GM13976 (cell line): ENCODE data around the gene SPDYE16.
"Not testable (repeated sequence)": the region's sequence is repeated elsewhere in the genome, so short reads cannot be mapped to it uniquely, and the experiment has no call there.

Experiments
- DNase-seq: peaks from one replicate; pipeline ENCODE4 v3.0.0; 2012; ENCODE audit warnings: low spot score
- in situ Hi-C: fragments of 300-500 bp; cut with MboI; formaldehyde crosslinking; loops from one replicate; pipeline ENCODE4 v1.12.0; 2022; ENCODE audit warnings: low sequenced_read_pairs, mixed read lengths, inconsistent platforms; ENCODE audit not compliant: unreplicated experiment

SPDYE16 gene

DNA sequence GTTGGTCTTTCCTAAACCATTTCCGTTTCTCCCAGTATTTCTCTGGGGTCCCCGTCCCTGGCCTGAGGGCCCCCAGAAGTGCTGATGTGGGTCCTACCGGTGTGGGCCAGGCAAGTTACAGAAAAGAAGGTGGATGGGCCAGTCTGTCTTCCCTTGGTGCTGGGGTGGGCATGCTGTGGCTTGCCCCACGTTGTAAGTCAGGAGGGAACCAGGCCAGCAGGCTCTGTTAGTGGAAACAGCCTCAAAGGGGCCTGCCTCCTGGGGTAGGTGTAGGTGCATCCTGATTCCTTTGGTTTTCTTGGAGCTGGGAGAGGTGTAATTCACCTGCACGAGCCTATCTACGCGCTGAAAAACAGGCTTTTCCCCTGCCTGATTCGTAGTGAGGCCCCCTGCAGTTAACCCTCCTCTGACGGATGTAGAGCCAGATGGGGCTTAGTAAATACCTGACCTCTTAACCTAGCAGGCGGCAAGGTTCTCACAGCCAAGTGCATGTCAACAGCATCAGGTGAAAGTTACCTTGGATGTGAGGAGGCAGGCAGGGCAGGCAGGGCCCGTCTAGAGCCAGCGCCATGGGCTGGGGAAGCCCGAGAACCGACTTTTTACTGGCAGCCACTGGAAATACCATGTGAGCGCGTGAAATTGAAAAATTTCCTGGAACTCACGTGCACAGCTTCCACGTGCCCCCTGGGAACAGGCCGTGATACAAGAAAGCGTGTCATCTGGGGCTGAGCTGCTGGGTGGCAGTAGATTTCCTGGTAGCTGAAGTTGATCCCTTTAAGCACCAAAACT, 57.1 kb downstream of the SPDYE16 start:
- in situ Hi-C loops, DNase-seq: not testable (repeated sequence)

DNA sequence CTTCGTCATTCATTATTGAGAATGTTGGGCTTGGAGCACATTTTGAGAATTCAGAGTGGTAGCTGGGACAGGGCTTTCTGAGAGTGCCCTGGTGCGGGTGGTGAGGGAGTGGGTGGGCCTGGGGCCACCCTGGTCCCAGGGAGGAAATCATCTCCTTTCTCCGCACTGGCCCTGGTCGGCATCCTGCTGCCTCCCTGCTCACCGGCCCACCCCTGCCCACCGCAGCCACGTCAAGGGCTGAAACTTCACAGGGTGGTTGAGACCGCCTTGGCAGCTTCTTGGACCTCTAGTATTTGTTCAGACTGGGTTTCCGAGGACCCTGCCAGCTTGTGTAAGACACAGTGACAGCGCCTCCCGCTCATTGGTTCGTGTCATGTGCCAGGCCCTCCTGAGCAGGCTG, 58.6 kb downstream of the SPDYE16 start:
- in situ Hi-C loops, DNase-seq: not testable (repeated sequence)

DNA sequence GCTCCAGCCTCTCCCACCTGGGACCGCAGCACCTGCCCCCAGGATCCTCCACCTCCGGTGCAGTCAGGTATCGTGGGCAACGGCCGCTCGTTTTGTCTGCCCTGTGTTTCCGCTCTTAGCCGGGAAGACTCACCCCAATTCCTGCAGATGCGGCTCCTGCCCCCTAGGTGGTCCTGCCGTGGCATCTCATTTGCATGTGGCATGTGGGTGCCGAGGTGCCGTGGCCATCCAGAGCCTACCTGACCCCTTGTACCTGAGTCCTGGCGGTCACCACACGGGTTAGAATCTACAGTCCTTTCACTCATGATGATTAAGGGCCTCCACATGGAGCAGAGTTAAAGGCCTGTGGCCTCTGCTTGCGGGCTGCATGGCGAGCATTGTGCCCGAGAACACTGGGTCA, 60.0 kb downstream of the SPDYE16 start:
- in situ Hi-C loops, DNase-seq: not testable (repeated sequence)

DNA sequence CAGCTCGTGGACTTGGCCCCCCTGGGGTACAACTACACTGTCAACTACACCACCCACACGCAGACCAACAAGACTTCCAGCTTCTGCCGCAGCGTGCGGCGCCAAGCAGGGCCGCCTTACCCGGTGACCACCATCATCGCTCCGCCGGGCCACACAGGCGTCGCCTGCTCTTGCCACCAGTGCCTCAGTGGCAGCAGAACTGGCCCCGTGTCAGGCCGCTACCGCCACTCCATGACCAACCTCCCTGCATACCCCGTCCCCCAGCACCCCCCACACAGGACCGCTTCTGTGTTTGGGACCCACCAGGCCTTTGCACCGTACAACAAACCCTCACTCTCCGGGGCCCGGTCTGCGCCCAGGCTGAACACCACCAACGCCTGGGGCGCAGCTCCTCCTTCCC, 60.4 kb downstream of the SPDYE16 start:
- DNase-seq, in situ Hi-C loops: not testable (repeated sequence)
